GM12891 (cell line): ENCODE data around the gene LHFPL2.

ENCODE experiments used
- POLR2A ChIP-seq: IDR thresholded peaks from 2 replicates; pipeline ENCODE4 v1.6.1; 2011; ENCODE audit warnings: low read depth, low read length, control low read depth
- POLR2AphosphoS5 ChIP-seq: IDR thresholded peaks from 2 replicates; pipeline ENCODE4 v1.6.1; 2011; ENCODE audit warnings: low read depth, low read length, control low read depth
- POU2F2 ChIP-seq: IDR thresholded peaks from 2 replicates; pipeline ENCODE4 v1.6.1; 2011; ENCODE audit warnings: low read depth, mild to moderate bottlenecking, control low read depth, low read length, moderate library complexity
- SPI1 ChIP-seq: IDR thresholded peaks from 2 replicates; pipeline ENCODE4 v1.6.1; 2011; ENCODE audit warnings: low read depth, low read length, control low read depth
- TAF1 ChIP-seq: IDR thresholded peaks from 2 replicates; pipeline ENCODE4 v1.6.1; 2011; ENCODE audit warnings: low read depth, low read length, control low read depth

- TF ChIP-seq POLR2A: no peak
- TF ChIP-seq TAF1: no peak
- no peak for TF ChIP-seq POLR2AphosphoS5
- TF ChIP-seq POU2F2: no peak
- no peak for TF ChIP-seq SPI1
Observed at GRCh38 chr5:78613756-78614155, 34.8 kb downstream of the LHFPL2 start.
